NCI-H1048 (cell line): ENCODE data around the gene ATP11A.

Experiments used
- DNase-seq: peaks from one replicate; lab custom pipeline; 2025; lab: John Stamatoyannopoulos, UW

ATP11A gene

GRCh38 chr13:112709825-112710783, 20.3 kb downstream of the ATP11A start:
- DNase-seq, result no peak

GRCh38 chr13:112710855-112711527, 21.2 kb downstream of the ATP11A start:
- DNase-seq, result no peak

DNA sequence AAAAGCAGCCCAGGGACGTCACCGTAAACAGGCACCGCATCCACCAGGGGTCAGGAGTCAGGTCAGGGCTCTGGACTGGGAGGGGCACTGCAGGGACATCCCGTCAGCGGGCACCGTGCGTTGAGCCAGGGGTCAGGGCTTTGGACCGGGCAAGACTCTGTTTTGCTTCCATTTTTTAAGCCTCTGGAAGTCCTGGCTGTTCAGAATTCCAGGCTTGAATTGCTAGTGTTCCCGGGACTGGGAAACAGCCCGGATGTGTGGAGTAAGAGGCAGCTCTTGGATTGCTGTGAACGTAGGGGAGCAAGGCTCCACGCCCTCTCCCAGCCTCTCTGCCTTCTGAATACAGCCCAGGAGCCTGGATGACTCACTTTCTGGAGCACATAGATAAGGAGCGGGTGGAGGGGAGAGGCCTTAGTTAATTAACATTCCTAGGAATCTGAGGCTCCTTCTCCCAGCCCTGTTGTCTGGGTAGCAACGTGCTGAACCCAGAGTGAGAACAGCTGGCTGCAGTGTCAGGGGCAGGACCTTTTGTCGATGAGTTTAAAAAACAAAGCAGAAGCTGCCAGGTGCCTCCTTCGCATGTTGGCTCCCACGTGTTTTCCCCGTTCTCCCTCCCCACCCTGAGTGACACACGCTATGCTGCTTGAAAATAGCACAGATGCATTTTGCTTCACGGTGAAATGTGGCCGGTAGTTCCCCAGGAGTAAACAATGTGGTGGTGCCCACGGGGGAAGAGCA, 21.9 kb downstream of the ATP11A start:
- DNase-seq, result no peak

GRCh38 chr13:112712451-112713207, 22.8 kb downstream of the ATP11A start:
- no peak for DNase-seq

GRCh38 chr13:112713517-112714253, 23.8 kb downstream of the ATP11A start:
- DNase-seq, result no peak

GRCh38 chr13:112714376-112715174, 24.7 kb downstream of the ATP11A start:
- DNase-seq, result no peak

- DNase-seq, result no peak
These were observed 25.4 kb downstream of the ATP11A start for GRCh38 chr13:112715210-112715609.

DNA sequence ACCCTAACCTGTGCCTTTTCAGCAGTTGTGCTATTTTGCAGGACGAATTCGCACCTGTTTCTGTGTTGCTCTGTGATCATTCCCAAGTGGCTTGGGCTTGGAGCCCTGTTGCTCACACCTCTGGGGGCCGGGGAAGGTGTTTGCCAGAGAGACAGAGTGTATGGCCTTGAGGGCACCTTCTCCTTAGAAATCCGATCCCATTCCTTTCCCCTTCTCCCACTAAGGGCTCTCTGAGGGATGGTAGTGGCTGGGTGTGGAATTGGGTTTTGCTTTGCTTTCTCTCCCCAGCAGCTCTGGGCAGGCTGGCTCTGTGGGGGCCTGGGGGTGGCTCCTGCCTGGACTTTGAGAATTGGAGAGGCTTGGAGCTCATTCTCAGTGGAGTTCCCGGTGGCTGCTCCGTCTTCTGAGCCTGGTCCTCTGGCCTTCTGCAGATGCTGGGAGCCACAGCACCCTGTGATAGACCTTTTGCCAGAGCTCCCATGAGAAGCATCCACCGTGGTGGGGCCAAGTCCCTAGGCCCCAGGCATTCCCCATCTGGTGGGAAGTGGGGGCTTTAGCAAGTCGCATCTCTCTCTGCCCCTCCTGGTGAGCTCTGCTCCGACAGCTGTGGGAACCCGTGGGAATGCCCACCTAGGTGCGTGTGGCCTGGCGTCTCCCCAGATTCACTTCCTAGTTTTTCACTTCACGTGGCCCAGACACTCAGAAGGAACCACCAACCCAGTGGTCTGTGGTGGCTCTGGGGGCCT, 26.1 kb downstream of the ATP11A start:
- no peak for DNase-seq

DNA sequence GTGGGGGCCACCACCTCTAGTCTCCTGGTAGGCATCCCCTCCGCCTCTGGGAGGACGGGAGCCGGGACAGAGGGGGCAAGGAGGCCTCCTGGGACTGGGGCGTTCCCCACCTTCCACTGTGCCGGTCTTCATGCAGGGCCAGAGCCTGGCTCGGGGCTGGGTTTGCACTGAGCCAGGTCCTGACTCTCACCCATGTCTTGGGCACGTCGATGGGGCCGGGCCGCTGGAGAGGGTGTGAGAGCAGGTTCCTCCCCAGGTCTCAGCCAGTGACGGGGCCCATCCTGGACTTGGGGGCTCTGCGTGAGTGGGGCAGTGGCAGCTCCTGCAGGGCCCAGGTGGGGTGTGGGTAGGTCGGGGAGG, 26.6 kb downstream of the ATP11A start:
- DNase-seq, result no peak

DNA sequence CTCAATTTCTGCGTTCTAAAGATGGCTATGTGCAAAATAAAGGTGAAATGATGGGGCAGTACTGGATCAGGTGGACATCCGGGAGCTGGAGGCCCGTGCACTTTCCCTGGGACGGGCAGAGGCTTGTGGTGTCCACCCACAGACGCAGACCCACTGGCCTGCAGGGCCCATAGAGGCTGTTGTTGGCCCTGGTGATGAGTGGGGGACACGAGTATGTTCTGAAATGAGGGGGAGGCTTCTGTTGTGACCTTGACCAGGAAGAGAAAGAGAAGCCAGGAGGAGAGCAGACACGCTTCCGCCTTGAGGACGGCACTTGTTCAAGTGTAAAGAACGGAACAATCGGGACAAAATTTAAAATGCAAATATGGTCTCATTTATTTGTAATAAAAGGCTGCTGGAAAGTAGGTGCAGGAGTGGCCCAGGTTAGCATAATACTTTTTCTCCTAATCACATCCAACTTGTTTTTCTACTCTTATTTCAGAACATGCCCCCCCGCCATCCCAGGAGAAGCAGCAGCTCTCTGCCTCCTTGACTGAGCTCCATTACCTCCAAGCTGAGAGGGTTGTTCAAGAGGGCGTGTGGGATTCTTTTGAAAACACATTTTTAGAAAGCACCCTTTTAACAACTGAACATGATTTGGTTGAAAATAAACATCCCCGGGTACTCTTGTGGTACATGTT, 27.1 kb downstream of the ATP11A start:
- no peak for DNase-seq

- no peak for DNase-seq
These were observed 28.5 kb downstream of the ATP11A start for GRCh38 chr13:112718318-112718717.

DNA sequence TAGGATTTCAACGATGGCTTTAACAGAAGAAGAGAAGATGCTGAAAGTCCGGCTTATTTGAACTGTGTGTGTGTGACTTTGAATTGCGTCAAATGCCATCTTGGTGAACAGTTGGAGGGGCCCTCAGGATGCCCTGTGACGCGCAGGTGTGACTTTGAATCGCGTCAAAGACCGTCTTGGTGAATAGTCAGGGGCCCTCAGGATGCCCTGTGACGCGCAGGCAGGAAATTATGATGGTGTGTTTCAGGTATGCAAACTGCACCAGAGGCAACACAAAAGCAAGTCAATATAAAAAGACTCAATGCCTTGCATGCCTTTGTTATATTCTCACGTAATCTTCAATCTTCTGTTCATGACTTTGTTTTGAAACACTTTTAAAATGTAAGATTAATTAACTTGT, 29.2 kb downstream of the ATP11A start:
- DNase-seq, result no peak

DNA sequence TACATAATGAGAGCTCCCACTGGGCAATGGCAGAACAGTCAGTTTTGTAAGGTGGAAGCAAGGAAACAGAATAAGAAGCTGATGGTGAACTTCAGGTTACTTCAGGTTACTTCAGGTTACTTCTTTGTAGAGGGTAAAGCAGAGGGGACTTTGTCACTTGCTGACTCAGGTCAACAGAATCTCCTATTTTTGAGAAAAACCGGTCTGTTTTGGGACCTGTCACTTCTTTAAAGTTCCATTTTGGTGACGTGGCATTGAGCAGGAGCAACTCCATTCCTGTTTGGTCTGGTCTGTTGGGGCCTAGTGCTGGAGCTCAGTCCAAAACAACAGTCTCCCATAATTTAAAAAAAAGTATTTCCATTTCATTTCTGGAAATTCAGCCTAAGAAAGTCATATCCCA, 29.7 kb downstream of the ATP11A start:
- no peak for DNase-seq

GRCh38 chr13:112720251-112720650, 30.4 kb downstream of the ATP11A start:
- no peak for DNase-seq

DNA sequence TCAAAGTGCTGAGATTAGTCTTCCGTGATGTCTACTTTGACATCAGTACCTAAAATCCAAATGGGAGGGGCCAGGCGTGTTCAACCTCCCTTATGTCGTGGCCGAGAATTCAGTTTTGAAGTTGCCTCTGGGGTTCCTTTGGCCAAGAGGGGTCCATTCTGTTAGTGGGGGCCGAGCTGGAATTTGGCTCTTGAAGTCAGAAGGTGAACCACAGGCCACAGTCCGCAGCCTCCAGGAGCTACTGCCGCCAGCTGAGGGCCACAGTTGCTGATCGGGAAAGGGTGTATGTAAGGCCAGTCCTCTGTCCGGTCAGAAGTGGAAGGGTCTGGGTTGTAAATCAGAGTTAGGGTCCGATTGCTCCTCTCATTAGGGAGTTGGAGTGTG, 31.0 kb downstream of the ATP11A start:
- DNase-seq, result no peak

GRCh38 chr13:112721198-112722104, 31.6 kb downstream of the ATP11A start:
- no peak for DNase-seq

GRCh38 chr13:112722433-112723263, 32.8 kb downstream of the ATP11A start:
- no peak for DNase-seq
